Neural crest cell (in vitro differentiated cells): ENCODE measurements around the gene AEBP1. TPM values are rescaled to one million over a fixed set of nuclear protein-coding genes. Genes with fewer than 3 reads are reported as not detected.

ENCODE experiments used
- DNase-seq: peaks from one replicate; pipeline ENCODE4 v3.0.0; 2021; ENCODE audit warnings: low read depth, mixed read lengths, low spot score
- H3K27ac Mint-ChIP-seq: one replicate; pipeline ENCODE4 v1.8.0; 2021; ENCODE audit warnings: mild to moderate bottlenecking, mixed read lengths; ENCODE audit not compliant: unreplicated experiment
- H3K27me3 Mint-ChIP-seq: 2 replicates; pipeline ENCODE4 v1.8.0; 2021; ENCODE audit warnings: low read depth, mild to moderate bottlenecking, mixed read lengths
- H3K36me3 Mint-ChIP-seq: 2 replicates; pipeline ENCODE4 v1.8.0; 2021; ENCODE audit warnings: low read depth, mild to moderate bottlenecking, mixed read lengths
- H3K4me1 Mint-ChIP-seq: 2 replicates; pipeline ENCODE4 v1.8.0; 2021; ENCODE audit warnings: mixed read lengths
- H3K4me3 Mint-ChIP-seq: one replicate; pipeline ENCODE4 v1.8.0; 2021; ENCODE audit warnings: mild to moderate bottlenecking, mixed read lengths
- H3K9me3 Mint-ChIP-seq: 2 replicates; pipeline ENCODE4 v1.8.0; 2021; ENCODE audit warnings: mixed read lengths
- total RNA-seq: library from RNA; stranded (reverse); gene quantifications from 2 replicates; pipeline ENCODE4 v1.2.1, GENCODE V29; 2021
- TF ChIP-seq, protein P1 (sequence below): fragments of 200-600 bp; sonication (generic); conservative IDR thresholded peaks from 2 replicates; pipeline ENCODE4 v1.5.0; 2021; ENCODE audit warnings: antibody characterized with exemption, mild to moderate bottlenecking

AEBP1 gene
- total RNA-seq, 1 donor from 2014 or later: 72.6 TPM

DNA sequence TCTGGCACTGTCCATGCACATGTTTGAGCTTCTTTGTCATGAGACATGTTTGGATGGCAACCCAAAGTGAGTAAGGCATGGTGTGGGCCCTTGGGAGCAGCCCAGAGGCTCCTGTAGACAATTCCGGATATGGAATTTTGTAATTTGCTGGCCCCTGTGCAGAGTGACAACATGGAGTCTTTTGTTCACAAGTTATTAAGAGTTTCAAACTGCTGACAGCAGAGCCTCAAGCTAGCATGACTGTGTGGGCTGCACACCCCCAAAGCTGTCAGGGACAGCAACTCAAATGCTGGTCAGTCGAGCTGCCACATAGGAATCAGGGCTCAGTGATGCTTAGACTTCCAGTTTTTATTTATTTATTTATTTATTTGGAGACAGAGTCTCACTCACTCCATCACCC is 44.0 kb downstream of the AEBP1 start:
- TF ChIP-seq, protein P1, sequence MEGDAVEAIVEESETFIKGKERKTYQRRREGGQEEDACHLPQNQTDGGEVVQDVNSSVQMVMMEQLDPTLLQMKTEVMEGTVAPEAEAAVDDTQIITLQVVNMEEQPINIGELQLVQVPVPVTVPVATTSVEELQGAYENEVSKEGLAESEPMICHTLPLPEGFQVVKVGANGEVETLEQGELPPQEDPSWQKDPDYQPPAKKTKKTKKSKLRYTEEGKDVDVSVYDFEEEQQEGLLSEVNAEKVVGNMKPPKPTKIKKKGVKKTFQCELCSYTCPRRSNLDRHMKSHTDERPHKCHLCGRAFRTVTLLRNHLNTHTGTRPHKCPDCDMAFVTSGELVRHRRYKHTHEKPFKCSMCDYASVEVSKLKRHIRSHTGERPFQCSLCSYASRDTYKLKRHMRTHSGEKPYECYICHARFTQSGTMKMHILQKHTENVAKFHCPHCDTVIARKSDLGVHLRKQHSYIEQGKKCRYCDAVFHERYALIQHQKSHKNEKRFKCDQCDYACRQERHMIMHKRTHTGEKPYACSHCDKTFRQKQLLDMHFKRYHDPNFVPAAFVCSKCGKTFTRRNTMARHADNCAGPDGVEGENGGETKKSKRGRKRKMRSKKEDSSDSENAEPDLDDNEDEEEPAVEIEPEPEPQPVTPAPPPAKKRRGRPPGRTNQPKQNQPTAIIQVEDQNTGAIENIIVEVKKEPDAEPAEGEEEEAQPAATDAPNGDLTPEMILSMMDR: no peak
- Mint-ChIP-seq H3K36me3 (no peaks in the 10 kb centered on the region), H3K27me3 (peaks cover 34% of the 10 kb centered on the region), H3K9me3 (no peaks in the 10 kb centered on the region), H3K4me3 (no peak overlapping the region), H3K4me1 (peaks cover 3% of the 10 kb centered on the region), H3K27ac (no peak overlapping the region)
- no peak for DNase-seq

DNA sequence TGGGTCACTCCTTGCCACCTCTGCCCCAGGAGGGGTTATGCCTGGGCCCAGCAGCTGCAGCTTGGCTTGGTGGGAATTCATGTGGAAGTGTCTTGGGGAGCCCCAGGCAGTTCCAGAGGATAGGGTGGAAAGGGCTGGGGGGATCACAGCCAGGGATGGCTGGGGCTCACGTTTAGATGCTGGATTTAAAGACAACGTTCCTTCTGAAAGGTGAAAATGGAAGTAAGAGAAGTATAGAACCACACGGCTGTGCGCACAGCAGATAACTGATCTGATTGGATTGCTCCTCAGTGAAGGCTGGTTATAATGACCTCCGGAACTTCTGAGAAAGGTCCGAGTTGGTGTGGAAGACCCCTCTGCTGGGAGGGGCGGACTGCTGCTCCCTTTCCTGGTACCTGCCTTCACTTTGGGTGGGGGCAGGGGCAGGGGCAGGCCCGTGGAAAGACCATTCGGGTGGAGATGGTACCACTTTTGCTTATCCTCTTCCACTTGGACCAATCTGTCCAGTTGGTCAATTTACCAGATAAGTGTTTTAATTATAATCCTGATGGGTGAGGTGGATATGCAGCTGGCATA is 44.9 kb downstream of the AEBP1 start:
- TF ChIP-seq, protein P1: no peak
- H3K36me3 Mint-ChIP-seq: no peaks in the 10 kb centered on the region
- no peak overlapping the region for H3K27ac Mint-ChIP-seq
- H3K4me1 Mint-ChIP-seq: peaks cover 3% of the 10 kb centered on the region
- H3K27me3 Mint-ChIP-seq: peaks cover 25% of the 10 kb centered on the region
- H3K4me3 Mint-ChIP-seq: no peak overlapping the region
- no peaks in the 10 kb centered on the region for H3K9me3 Mint-ChIP-seq
- DNase-seq: no peak

DNA sequence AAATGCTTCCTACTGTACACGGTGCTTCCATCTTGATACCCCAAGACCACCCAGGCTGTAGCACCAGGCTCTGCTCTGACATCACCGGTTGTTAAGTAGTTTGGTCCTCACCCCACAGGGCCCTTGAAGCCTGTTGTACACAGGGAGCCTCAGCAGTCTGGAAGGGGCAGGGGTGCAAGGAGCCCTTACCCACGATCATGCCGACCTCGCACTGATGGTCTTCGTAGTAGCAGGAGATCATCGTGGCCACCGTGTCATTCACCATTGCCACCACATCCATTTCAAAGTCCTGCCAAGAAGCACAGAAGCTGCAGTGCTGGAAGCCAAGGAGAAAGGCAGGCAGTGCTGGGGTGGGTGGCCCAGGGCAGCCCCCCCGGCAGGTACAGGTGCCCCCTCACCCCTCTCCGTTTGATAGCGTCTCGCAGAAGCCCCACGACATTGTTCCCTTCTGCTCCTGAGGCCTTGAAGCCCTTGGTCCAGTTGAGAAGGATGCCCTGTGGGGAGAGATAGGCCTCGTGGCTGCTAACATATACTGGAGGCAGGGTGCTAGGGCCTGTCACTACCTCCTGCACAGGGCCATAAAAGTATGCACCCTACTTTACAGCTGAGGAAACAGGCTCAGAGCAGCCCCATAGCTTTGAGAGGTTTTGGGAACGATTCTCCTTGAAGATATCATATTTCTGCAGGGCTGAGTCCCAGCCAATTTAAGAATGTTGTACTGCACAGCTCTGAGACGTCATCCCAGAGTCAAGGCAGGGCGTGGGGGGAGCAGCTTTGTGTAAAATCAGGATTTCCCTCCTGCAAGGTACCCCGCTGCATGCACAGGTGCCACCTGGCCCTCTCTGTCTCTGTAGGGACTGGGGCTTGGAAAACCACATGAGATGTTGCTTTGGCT is 45.7 kb downstream of the AEBP1 start:
- Mint-ChIP-seq H3K4me3 (no peak overlapping the region), H3K27ac (peak overlapping the region; percentile 29), H3K27me3 (peaks cover 19% of the 10 kb centered on the region), H3K9me3 (no peaks in the 10 kb centered on the region), H3K36me3 (no peaks in the 10 kb centered on the region), H3K4me1 (peaks cover 3% of the 10 kb centered on the region)
- TF ChIP-seq, protein P1: no peak
- DNase-seq: no peak

DNA sequence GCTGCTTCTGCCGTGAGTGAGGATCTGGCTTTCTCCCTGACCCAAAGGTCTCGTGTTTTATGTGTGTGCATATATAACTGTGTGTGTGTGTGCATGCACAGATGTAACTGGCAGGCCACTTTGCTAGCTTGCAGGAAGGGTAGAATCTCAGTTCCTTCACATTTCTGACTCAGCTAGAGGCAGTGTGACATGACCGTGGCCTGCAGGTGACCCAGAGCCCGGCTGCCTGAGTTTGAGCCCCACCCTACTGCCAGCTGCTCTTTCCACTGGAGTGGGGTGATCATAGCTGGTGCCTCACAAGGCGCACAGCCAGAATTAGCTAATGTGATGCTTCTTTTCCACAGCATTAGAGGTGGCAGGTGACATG is 46.3 kb downstream of the AEBP1 start:
- no peak overlapping the region for H3K4me3 Mint-ChIP-seq
- H3K27ac Mint-ChIP-seq: no peak overlapping the region
- no peak for DNase-seq
- no peaks in the 10 kb centered on the region for H3K9me3 Mint-ChIP-seq
- peaks cover 13% of the 10 kb centered on the region for H3K27me3 Mint-ChIP-seq
- TF ChIP-seq, protein P1: no peak
- no peaks in the 10 kb centered on the region for H3K36me3 Mint-ChIP-seq
- peaks cover 3% of the 10 kb centered on the region for H3K4me1 Mint-ChIP-seq

DNA sequence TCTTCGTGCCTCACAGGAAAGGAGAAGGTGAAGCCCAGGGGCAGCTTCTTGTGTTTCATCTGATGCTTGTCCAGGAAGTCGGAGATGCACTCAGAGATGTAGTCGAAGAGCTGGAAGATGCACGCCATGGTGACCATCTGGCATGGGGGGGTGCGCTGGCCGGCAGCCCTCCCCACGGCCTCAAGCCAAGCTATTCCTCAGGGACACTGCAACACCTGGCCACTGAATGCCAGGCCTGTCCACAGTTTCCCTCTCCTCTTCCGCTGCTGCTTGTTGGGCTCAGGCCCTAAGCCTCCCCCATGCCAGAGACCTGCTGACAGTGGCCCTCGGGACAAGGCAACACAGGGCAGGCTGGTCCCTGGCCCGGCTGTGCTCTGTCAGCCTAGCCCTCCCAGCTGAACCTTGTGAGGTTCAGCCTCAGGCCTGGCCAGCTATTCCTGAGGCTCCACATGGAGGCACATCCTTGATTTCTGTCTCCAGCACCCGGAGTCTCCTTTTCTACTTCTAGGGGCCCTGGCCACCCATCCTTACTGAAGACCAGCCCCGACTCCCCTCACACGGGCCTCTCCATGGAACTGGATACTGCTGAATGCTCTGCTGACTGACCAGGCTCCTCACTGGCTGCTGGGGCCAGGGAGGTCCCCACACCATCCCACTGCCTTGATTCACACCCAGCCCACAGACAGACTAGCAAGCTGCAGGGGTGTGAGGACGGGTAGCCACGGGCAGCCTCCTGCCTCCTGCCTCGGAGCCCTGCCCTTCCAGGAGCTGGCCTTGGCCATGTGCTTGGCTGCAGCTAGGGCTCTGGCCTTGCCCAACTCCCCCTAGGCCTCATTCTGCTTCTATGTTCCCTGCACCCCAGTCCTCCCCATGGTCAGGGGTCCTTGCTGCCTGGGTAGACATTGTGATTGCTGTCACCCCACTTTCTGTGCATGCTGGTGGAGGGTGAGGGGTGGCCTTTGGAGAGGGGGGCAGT is 47.1 kb downstream of the AEBP1 start:
- H3K27me3 Mint-ChIP-seq: peaks cover 9% of the 10 kb centered on the region
- H3K27ac Mint-ChIP-seq: peak overlapping the region; percentile 71
- no peak overlapping the region for H3K4me3 Mint-ChIP-seq
- TF ChIP-seq, protein P1: no peak
- H3K4me1 Mint-ChIP-seq: peaks cover 3% of the 10 kb centered on the region
- DNase-seq: no peak
- H3K9me3 Mint-ChIP-seq: no peaks in the 10 kb centered on the region
- no peaks in the 10 kb centered on the region for H3K36me3 Mint-ChIP-seq
